ENCODE results near the gene AGTPBP1. TPM values are rescaled to one million over a fixed set of nuclear protein-coding genes. Genes with fewer than 3 reads are reported as not detected.

Gene AGTPBP1
- total RNA-seq, 4 donors from 2014 or later, result 12.9 to 36.6 (median 29.1) TPM

DNA sequence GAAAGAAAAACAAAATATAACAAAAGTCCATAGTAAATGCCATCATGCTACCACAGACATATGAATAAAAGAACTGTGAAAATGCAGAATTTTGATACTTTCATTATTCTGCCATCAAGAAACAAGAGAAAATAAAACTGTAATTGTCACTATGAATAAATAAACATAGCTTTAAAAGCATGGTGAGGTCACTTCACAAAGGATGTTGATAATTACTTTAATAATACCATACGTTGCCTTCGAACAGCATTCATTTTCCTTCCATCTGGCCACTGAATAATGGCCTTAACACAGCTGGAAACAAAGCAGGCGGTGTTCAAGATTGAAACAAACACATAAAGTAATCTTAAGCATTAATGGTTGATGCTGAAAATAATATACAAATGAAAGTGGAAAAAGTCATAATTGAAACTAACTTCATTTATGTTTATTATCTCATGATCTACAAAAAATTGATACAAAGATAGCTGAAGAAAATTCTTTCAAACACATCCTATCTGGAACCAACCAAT lies 102.0 kb downstream of the AGTPBP1 start:
- intact Hi-C loops (cut with DNase I; ENCODE audit: low total_unique reads), result no loop called here

DNA sequence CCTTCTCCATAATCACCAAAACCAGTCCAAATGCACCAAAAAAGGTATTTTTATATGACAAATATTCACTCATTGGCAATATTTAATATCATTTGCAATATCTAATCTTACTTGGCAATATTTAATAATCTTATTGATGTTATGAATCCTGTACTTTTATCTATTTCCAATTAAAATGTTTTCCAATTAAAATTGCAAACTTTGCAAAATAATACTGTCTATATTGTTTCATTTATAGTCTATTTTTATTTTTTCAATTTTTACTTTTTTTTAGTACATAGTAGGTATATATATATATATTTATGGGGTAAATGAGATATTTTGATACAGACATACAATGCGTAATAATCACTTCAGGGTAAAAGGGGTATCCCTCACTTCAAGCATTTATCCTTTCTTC lies 109.9 kb downstream of the AGTPBP1 start:
- Histone ChIP-seq H3K4me3 (no peak overlapping the region), H3K36me3 (no peaks in the 10 kb centered on the region), H3K27ac (no peak overlapping the region), H3K9me3 (no peaks in the 10 kb centered on the region), H3K4me1 (no peaks in the 10 kb centered on the region), H3K27me3 (no peaks in the 10 kb centered on the region)
- intact Hi-C loops (cut with DNase I; ENCODE audit: low total_unique reads), result no loop called here
- no peak for DNase-seq
- TF ChIP-seq POLR2A (IDR thresholded peaks at IDR 0.05), result no peak
- TF ChIP-seq, protein P1, sequence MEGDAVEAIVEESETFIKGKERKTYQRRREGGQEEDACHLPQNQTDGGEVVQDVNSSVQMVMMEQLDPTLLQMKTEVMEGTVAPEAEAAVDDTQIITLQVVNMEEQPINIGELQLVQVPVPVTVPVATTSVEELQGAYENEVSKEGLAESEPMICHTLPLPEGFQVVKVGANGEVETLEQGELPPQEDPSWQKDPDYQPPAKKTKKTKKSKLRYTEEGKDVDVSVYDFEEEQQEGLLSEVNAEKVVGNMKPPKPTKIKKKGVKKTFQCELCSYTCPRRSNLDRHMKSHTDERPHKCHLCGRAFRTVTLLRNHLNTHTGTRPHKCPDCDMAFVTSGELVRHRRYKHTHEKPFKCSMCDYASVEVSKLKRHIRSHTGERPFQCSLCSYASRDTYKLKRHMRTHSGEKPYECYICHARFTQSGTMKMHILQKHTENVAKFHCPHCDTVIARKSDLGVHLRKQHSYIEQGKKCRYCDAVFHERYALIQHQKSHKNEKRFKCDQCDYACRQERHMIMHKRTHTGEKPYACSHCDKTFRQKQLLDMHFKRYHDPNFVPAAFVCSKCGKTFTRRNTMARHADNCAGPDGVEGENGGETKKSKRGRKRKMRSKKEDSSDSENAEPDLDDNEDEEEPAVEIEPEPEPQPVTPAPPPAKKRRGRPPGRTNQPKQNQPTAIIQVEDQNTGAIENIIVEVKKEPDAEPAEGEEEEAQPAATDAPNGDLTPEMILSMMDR (IDR thresholded peaks at IDR 0.05), result no peak

More for the DNA sequence above, 102.0 kb downstream of the AGTPBP1 start:
- Histone ChIP-seq H3K9me3 (no peaks in the 10 kb centered on the region), H3K4me3 (no peak overlapping the region), H3K4me1 (no peaks in the 10 kb centered on the region), H3K27ac (no peak overlapping the region), H3K36me3 (no peaks in the 10 kb centered on the region), H3K27me3 (no peaks in the 10 kb centered on the region)
- no peak for DNase-seq
- no peak for TF ChIP-seq POLR2A (IDR thresholded peaks at IDR 0.05)
- TF ChIP-seq, protein P1 (IDR thresholded peaks at IDR 0.05), result no peak

DNA sequence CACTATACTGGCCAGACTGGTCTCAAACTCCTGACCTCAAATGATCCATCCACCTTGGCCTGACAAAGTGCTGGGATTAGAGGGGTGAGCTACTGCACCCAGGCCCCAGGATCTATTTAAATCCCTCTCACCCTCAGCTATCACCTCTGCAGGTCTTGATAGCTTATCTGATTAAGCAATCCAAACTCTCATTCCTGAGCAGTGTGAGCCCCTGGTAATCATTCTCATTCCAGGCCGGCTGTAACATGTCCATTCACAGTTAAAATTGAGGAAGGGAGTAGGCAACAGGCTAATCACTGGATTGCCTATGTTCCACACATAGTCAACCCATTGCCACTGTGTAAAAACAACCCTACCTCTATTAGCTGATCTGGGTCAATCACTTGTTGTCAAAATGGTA lies 111.1 kb downstream of the AGTPBP1 start:
- H3K27me3 ChIP-seq, result no peaks in the 10 kb centered on the region
- intact Hi-C loops (cut with DNase I; ENCODE audit: low total_unique reads), result no loop called here
- H3K4me1 ChIP-seq, result no peaks in the 10 kb centered on the region
- TF ChIP-seq POLR2A (IDR thresholded peaks at IDR 0.05), result no peak
- TF ChIP-seq, protein P1 (IDR thresholded peaks at IDR 0.05), result no peak
- no peak overlapping the region for H3K4me3 ChIP-seq
- H3K36me3 ChIP-seq, result no peaks in the 10 kb centered on the region
- H3K27ac ChIP-seq, result no peak overlapping the region
- no peak for DNase-seq
- H3K9me3 ChIP-seq, result no peaks in the 10 kb centered on the region

DNA sequence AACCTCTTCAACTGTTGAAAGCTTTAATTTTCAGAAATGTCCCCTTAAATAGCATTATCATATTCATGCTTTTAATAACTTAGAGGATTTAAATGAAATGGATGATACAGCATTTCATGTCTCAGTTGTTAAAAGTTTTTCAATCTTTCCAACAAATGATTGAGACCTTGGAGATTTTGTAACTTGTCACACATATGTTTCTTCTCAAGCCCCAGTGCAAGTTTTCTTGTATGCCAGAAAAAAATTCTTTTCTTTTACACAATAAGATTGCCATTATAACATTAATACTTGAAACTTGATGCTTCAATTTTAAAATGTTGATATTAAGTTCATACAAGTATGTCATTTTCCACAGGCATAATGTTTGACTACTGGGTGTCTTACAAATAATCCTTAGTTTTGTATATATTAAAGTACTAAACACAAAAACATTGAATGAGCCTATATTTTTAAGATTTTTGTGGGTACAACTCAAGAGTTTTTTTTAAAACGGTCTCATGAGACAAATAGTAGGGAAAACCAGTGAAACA lies 124.5 kb downstream of the AGTPBP1 start:
- Histone ChIP-seq H3K27me3 (no peaks in the 10 kb centered on the region), H3K27ac (no peak overlapping the region), H3K9me3 (no peaks in the 10 kb centered on the region), H3K36me3 (no peaks in the 10 kb centered on the region), H3K4me1 (no peaks in the 10 kb centered on the region), H3K4me3 (no peak overlapping the region)
- TF ChIP-seq POLR2A (IDR thresholded peaks at IDR 0.05), result no peak
- intact Hi-C loops (cut with DNase I; ENCODE audit: low total_unique reads), result no loop called here
- DNase-seq, result no peak

DNA sequence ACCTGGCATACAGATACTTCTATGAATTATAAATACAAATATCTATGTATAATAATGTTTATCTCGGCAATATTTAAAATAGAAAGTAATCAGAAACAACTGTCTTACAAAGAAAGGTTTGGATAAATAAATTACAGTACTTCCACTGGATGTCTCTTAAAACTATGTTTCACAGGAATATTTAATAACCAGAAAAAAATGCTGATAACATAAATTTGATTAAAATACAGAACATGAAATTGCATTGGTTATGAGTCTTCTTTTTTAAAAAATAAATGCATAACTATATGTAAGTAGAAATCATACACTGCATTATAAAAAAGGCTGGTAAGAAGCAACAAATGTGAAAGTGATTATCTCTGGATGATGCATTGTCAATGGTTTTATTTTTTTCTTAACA lies 126.0 kb downstream of the AGTPBP1 start:
- no peak overlapping the region for H3K27ac ChIP-seq
- TF ChIP-seq, protein P1 (IDR thresholded peaks at IDR 0.05), result no peak
- no peak for TF ChIP-seq POLR2A (IDR thresholded peaks at IDR 0.05)
- H3K4me3 ChIP-seq, result no peak overlapping the region
- H3K9me3 ChIP-seq, result no peaks in the 10 kb centered on the region
- no peaks in the 10 kb centered on the region for H3K36me3 ChIP-seq
- intact Hi-C loops (cut with DNase I; ENCODE audit: low total_unique reads), result no loop called here
- DNase-seq, result no peak
- no peaks in the 10 kb centered on the region for H3K4me1 ChIP-seq
- H3K27me3 ChIP-seq, result no peaks in the 10 kb centered on the region
